GM04503 (cell line): ENCODE measurements around the gene TRIM31.

Experiments used
- DNase-seq: peaks from one replicate; pipeline ENCODE4 v3.0.0-alpha.2; 2012; ENCODE audit warnings: low read depth

The TRIM31 gene

GRCh38 chr6:30113003-30113759 is at the start of gene TRIM31:
TSS of gene TRIM31 (minus strand) at chr6:30113090. CDS start at chr6:30112805, 285 bp downstream.
- DNase-seq = no peak

GRCh38 chr6:30162265-30163089 is 49.6 kb upstream of the TRIM31 start:
- no peak for DNase-seq

- no peak for DNase-seq
Observed at GRCh38 chr6:30160785-30161531, 48.1 kb upstream of the TRIM31 start, which contains the start of gene TRIM10. TSS of gene TRIM10 (minus strand) at chr6:30161211. CDS start at chr6:30160858, 353 bp downstream.

GRCh38 chr6:30160008-30160784 is 47.3 kb upstream of the TRIM31 start:
- no peak for DNase-seq

- DNase-seq = no peak
Observed at GRCh38 chr6:30158475-30159040, 45.7 kb upstream of the TRIM31 start.

GRCh38 chr6:30157999-30158398 is 45.1 kb upstream of the TRIM31 start:
- DNase-seq = no peak

GRCh38 chr6:30157581-30157980 is 44.7 kb upstream of the TRIM31 start:
- no peak for DNase-seq

- DNase-seq = no peak
Observed at GRCh38 chr6:30156774-30157173, 43.9 kb upstream of the TRIM31 start.

- no peak for DNase-seq
Observed at GRCh38 chr6:30156262-30156599, 43.3 kb upstream of the TRIM31 start.

- no peak for DNase-seq
Observed at GRCh38 chr6:30155520-30156261, 42.8 kb upstream of the TRIM31 start.

GRCh38 chr6:30154709-30155519 is 42.0 kb upstream of the TRIM31 start:
- DNase-seq = peak; percentile 76

- no peak for DNase-seq
Observed at GRCh38 chr6:30154061-30154460, 41.2 kb upstream of the TRIM31 start.

- no peak for DNase-seq
Observed at GRCh38 chr6:30152910-30153610, 40.2 kb upstream of the TRIM31 start.

GRCh38 chr6:30152016-30152673 is 39.3 kb upstream of the TRIM31 start:
- no peak for DNase-seq

- DNase-seq = no peak
Observed at GRCh38 chr6:30151580-30151979, 38.7 kb upstream of the TRIM31 start.

GRCh38 chr6:30150671-30151395 is 37.9 kb upstream of the TRIM31 start:
- no peak for DNase-seq

GRCh38 chr6:30149858-30150550 is 37.1 kb upstream of the TRIM31 start:
- no peak for DNase-seq
